Measurements from ENCODE around the gene PACSIN1. TPM values are rescaled to one million over a fixed set of nuclear protein-coding genes. Genes with fewer than 3 reads are reported as not detected.

The PACSIN1 gene
- total and polyA plus RNA-seq, 10 of the 15 experiments (the other 5 are each of a cell fraction or from before 2014, with no cell fraction given): 0.50 to 9.4 (median 2.8) TPM

- RAD21 ChIA-PET (ENCODE audit: unreplicated experiment): interaction anchor here (1.5 kb wide), 1 partner anchor 19 kb away, joined by 3 read pairs; no protein-coding TSS in a partner anchor
- intact Hi-C loops (cut with micrococcal nuclease; ENCODE audit: unreplicated experiment): no loop called here
These were observed 112.8 kb downstream of the PACSIN1 start for GRCh38 chr6:34578445-34579262.

More at GRCh38 chr6:34578445-34579262, 112.8 kb downstream of the PACSIN1 start:
- ChIA-PET CTCF (no interaction called here), POLR2A (no interaction called here), SMC1A (ENCODE audit: uncharacterized antibody, unreplicated experiment) (interaction anchor here (1.0 to 1.4 kb wide), 2 partner anchors 13 to 69 kb away, joined by 3 read pairs; no protein-coding TSS in a partner anchor)
- ATAC-seq: no peak
- FAIRE-seq: no peak
- Histone ChIP-seq H4K20me1 (ENCODE audit: control insufficient read depth, insufficient read depth) (no peaks in the 10 kb centered on the region; the same call in 1 of the 2 replicates), H3K4me3 (no peak overlapping the region), H3K4me1 (ENCODE audit: control insufficient read depth, insufficient read depth, low read length) (no peaks in the 10 kb centered on the region), H3K36me3 (ENCODE audit: control insufficient read depth in 2 of 2, insufficient read depth in 2 of 2, low read length in 1 of 2) (peaks cover 0 to 4% of the 10 kb centered on the region in 2 experiments; a peak in 2 of 4 replicates), H3K27me3 (replicated peaks in 1 of 2; ENCODE audit: control insufficient read depth in 2 of 2, insufficient read depth in 2 of 2, low read length in 1 of 2) (no peaks in the 10 kb centered on the region), H3K9ac (ENCODE audit: control insufficient read depth, insufficient read depth, low read length) (no peak overlapping the region), H3K27ac (ENCODE audit: control insufficient read depth, insufficient read depth) (no peak overlapping the region), H3K9me3 (replicated peaks; ENCODE audit: control insufficient read depth, insufficient read depth, low read length) (no peaks in the 10 kb centered on the region), H3K4me2 (ENCODE audit: control insufficient read depth, insufficient read depth) (no peak overlapping the region), H3K79me2 (ENCODE audit: control insufficient read depth, insufficient read depth, low read length) (no peaks in the 10 kb centered on the region), H2AFZ (ENCODE audit: control insufficient read depth, low read depth, low read length) (no peak overlapping the region)
- in situ Hi-C loops (cut with MboI): no loop called here
- TF ChIP-seq, protein P1, sequence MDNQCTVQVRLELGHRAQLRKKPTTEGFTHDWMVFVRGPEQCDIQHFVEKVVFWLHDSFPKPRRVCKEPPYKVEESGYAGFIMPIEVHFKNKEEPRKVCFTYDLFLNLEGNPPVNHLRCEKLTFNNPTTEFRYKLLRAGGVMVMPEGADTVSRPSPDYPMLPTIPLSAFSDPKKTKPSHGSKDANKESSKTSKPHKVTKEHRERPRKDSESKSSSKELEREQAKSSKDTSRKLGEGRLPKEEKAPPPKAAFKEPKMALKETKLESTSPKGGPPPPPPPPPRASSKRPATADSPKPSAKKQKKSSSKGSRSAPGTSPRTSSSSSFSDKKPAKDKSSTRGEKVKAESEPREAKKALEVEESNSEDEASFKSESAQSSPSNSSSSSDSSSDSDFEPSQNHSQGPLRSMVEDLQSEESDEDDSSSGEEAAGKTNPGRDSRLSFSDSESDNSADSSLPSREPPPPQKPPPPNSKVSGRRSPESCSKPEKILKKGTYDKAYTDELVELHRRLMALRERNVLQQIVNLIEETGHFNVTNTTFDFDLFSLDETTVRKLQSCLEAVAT (IDR thresholded peaks at IDR 0.05): no peak
- no peak for TF ChIP-seq CEBPB (IDR thresholded peaks at IDR 0.05; ENCODE audit: borderline replicate concordance in 1 of 2, low read depth in 2 of 2, low read length in 2 of 2)
- peak; percentile 69 for TF ChIP-seq SMARCA5 (IDR thresholded peaks at IDR 0.05)
- peak; percentile 33; the same call in 1 of the 2 replicates for TF ChIP-seq POLR2A (IDR thresholded peaks at IDR 0.05; ENCODE audit: low read depth, low read length)
- DNase-seq (ENCODE audit: low read depth, low spot score): no peak
- no TSS peak for BruUV-seq (replicated peaks)
- WGBS (ENCODE audit: insufficient coverage, insufficient replicate concordance, low lambda C conversion rate, missing lambda C conversion rate): 92% methylated on average over 7 of the region's 7 CpGs

All from GM12878 (cell line).